Esophagus muscularis mucosa (tissue), 4 donors: ENCODE data around the gene IGFBP7. TPM values are rescaled to one million over a fixed set of nuclear protein-coding genes. Genes with fewer than 3 reads are reported as not detected.
A peak's percentile ranks its signal among the peaks of the same experiment; 100 is the strongest.

ENCODE experiments used
- DNase-seq: peaks from one replicate; pipeline ENCODE4 v3.0.0-alpha.2; 2017; ENCODE audit errors: extremely low spot score
- H3K27ac ChIP-seq, 4 donors: fragments of 200-600 bp; sonication (generic); replicated peaks in 1 of 4; 1 replicate in 3 of 4; 2 replicates in 1 of 4; pipeline ENCODE4 v1.5.1; 2016 to 2019; ENCODE audit warnings: mild to moderate bottlenecking in 1 of 4
- H3K27me3 ChIP-seq, 4 donors: fragments of 200-600 bp; sonication (generic); one replicate each; pipeline versions ENCODE4 v1.5.1 to v1.6.0; 2016 to 2019
- H3K36me3 ChIP-seq, 4 donors: fragments of 200-600 bp; sonication (generic); one replicate each; pipeline ENCODE4 v1.5.1; 2016 to 2019
- H3K4me1 ChIP-seq, 4 donors: fragments of 200-600 bp; sonication (generic); one replicate each; pipeline ENCODE4 v1.5.1; 2016 to 2019
- H3K4me3 ChIP-seq, 4 donors: fragments of 200-600 bp; sonication (generic); 1 replicate in 2 of 4; 2 replicates in 2 of 4; pipeline ENCODE4 v1.5.1; 2016 to 2019; ENCODE audit warnings: mild to moderate bottlenecking in 4 of 4, moderate library complexity in 1 of 4
- H3K9me3 ChIP-seq, 4 donors: fragments of 200-600 bp; sonication (generic); 1 replicate in 3 of 4; 2 replicates in 1 of 4; pipeline ENCODE4 v1.5.1; 2016 to 2019
- EP300 ChIP-seq: sonication (generic); formaldehyde crosslinking; IDR thresholded peaks from one replicate; pipeline ENCODE4 v1.6.1; 2017; ENCODE audit warnings: antibody characterized with exemption
- POLR2A ChIP-seq: fragments of 450-650 bp; IDR thresholded peaks from one replicate; pipeline ENCODE4 v1.6.1; 2017; ENCODE audit warnings: antibody characterized with exemption, moderate library complexity, mild to moderate bottlenecking, low read depth
- POLR2AphosphoS5 ChIP-seq, 2 donors: sonication (generic); formaldehyde crosslinking; IDR thresholded peaks; one replicate each; pipeline ENCODE4 v1.6.1; 2017; ENCODE audit warnings: antibody characterized with exemption in 2 of 2
- WGBS: methylation state at CpG from one replicate; pipeline ENCODE4 v1.1.5; 2018; 5-methylcytosine and 5-hydroxymethylcytosine counted together
- intact Hi-C: fragments of 100-400 bp; cut with DNase I; formaldehyde crosslinking; loops from one replicate; pipeline ENCODE4 v1.15.1; 2023
- total RNA-seq, 4 donors: library from RNA; depleted of rRNA; stranded (reverse); fragments of >200 nt; gene quantifications; one replicate each; pipeline versions ENCODE4 v1.1.0 to v1.2.1, GENCODE V29; 2016
- TF ChIP-seq, protein P1 (sequence below), 3 experiments: fragments of 200-600 bp in 2 of 3; fragments of 450-650 bp in 1 of 3; sonication (generic) in 2 of 3; IDR thresholded peaks; one replicate each; pipeline ENCODE4 v1.5.1; 2017 to 2019; ENCODE audit warnings: antibody characterized with exemption in 3 of 3, mild to moderate bottlenecking in 2 of 3, moderate library complexity in 1 of 3

IGFBP7 gene
- total RNA-seq, 4 donors from 2014 or later, result 712 to 1,070 (median 762) TPM

DNA sequence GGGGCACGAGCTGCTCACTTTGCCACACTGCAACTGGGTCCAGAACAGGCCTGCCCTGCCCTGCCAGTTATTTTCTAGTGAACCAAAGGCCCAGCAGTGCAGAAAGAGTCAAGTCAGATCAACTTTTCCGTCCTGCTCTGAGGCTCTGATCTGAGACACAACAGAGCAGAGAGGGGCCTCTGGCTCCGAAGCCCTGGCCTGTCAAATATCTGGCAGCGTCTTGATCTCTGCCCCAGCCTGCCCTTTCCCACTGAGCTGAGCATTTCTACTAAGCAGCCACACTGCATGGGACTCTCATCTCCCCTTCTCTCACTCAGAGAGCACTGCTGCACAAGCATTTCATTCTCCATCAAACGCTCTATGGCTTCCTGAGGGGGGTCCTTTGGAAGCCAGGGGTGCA lies 11.8 kb downstream of the IGFBP7 start:
- WGBS, result 27% methylated on average over 5 of the region's 5 CpGs
- H3K27ac ChIP-seq, result peak overlapping the region; percentile 68 to 98 (median 92)

DNA sequence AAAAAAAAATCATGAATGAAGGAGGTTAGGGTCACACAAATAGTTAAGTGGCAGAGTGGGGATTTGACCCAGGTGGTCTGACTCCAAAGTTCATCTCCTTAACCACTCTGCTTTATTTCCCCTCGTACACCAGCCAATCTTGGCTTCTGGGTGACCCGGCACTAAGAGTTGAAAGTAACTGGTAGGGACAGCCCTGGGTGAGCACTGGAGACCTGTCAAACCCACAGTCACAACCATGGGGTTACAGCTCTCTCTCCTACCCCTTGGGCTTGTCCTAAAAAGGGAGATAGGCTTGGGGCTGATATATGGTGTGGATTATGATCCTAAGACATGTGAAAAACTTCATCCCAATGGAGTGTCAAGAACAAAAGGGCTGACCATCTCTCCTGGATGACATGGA lies 12.5 kb downstream of the IGFBP7 start:
- intact Hi-C loops, result no loop called here

More for the DNA sequence above, 11.8 kb downstream of the IGFBP7 start:
- no peak for TF ChIP-seq EP300
- TF ChIP-seq POLR2AphosphoS5 (IDR thresholded peaks at IDR 0.05), result no peak
- TF ChIP-seq, protein P1, sequence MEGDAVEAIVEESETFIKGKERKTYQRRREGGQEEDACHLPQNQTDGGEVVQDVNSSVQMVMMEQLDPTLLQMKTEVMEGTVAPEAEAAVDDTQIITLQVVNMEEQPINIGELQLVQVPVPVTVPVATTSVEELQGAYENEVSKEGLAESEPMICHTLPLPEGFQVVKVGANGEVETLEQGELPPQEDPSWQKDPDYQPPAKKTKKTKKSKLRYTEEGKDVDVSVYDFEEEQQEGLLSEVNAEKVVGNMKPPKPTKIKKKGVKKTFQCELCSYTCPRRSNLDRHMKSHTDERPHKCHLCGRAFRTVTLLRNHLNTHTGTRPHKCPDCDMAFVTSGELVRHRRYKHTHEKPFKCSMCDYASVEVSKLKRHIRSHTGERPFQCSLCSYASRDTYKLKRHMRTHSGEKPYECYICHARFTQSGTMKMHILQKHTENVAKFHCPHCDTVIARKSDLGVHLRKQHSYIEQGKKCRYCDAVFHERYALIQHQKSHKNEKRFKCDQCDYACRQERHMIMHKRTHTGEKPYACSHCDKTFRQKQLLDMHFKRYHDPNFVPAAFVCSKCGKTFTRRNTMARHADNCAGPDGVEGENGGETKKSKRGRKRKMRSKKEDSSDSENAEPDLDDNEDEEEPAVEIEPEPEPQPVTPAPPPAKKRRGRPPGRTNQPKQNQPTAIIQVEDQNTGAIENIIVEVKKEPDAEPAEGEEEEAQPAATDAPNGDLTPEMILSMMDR (IDR thresholded peaks at IDR 0.05), result no peak
- no peak for TF ChIP-seq POLR2A
- DNase-seq, result no peak
- peaks cover 96 to 100% (median 98%) of the 10 kb centered on the region in 4 donors for H3K4me1 ChIP-seq
- H3K9me3 ChIP-seq, result no peaks in the 10 kb centered on the region
- no peak overlapping the region for H3K4me3 ChIP-seq
- intact Hi-C loops, result no loop called here
- H3K27me3 ChIP-seq, result no peaks in the 10 kb centered on the region
- H3K36me3 ChIP-seq, result no peaks in the 10 kb centered on the region

DNA sequence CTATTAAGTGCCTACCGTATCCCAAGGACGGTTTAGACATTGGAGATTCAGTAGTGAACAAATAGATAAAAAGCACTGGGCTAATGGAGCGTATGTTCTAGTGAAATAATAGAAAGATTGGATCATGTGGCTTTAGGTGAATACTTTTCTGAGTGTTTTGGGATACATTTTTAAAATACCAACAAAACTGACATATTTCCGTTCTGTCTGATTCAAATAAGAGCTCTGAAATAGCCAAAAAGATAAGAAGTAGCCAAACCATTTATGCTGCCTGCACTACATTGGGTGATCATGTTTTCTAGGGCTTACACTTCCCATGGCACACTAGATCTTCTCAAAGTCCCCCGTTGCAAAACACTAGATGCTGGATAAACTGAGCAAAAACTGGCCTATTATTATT lies 14.2 kb downstream of the IGFBP7 start:
- TF ChIP-seq POLR2A (no peak), POLR2AphosphoS5 (IDR thresholded peaks at IDR 0.05) (no peak), EP300 (no peak)
- Histone ChIP-seq H3K36me3 (peaks cover 0 to 7% (median 0%) of the 10 kb centered on the region in 4 donors), H3K27ac (peak overlapping the region in 2 of 4 donors; percentile 86 to 98), H3K9me3 (no peaks in the 10 kb centered on the region), H3K4me1 (peaks cover 80 to 94% (median 90%) of the 10 kb centered on the region in 4 donors), H3K4me3 (no peak overlapping the region), H3K27me3 (no peaks in the 10 kb centered on the region)
- intact Hi-C loops, result no loop called here
- no peak for DNase-seq
- 67% methylated on average over 5 of the region's 5 CpGs for WGBS

More for the DNA sequence above, 12.5 kb downstream of the IGFBP7 start:
- H3K4me1 ChIP-seq, result peaks cover 90 to 98% (median 96%) of the 10 kb centered on the region in 4 donors
- no peaks in the 10 kb centered on the region for H3K27me3 ChIP-seq
- TF ChIP-seq, protein P1 (IDR thresholded peaks at IDR 0.05), result no peak
- TF ChIP-seq POLR2A, result no peak
- no peak for TF ChIP-seq POLR2AphosphoS5 (IDR thresholded peaks at IDR 0.05)
- TF ChIP-seq EP300, result no peak
- H3K27ac ChIP-seq, result peak overlapping the region; percentile 68 to 98 (median 92)
- WGBS, result 80% methylated on average over 2 of the region's 2 CpGs
- H3K9me3 ChIP-seq, result no peaks in the 10 kb centered on the region
- H3K4me3 ChIP-seq, result no peak overlapping the region
- no peaks in the 10 kb centered on the region for H3K36me3 ChIP-seq
- no peak for DNase-seq

DNA sequence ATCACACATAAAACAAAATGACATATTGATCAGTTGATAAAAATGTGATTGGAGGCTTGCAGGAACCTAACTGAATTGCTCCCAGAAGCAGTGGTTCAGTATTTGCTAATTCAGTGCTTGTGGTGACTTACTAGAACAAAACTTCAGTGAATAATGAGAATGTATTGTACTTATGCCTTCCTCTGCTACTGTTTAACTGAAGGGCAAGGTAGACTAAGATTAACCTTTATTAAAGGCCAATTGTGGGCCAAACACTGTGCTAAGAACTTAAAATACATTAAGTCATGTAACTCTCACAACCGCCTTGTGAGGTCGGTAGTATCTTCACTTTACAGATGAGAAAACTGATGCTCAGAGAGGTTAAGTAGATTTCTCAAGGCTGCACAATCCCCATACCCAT lies 14.9 kb downstream of the IGFBP7 start:
- DNase-seq, result no peak
- intact Hi-C loops, result no loop called here
- Histone ChIP-seq H3K27me3 (no peaks in the 10 kb centered on the region), H3K4me1 (peaks cover 80 to 91% (median 86%) of the 10 kb centered on the region in 4 donors), H3K9me3 (no peaks in the 10 kb centered on the region), H3K27ac (peak overlapping the region in 3 of 4 donors; percentile 50 to 68 (median 60)), H3K4me3 (no peak overlapping the region), H3K36me3 (peaks cover 0 to 7% (median 3%) of the 10 kb centered on the region in 4 donors)
- WGBS, result 90% methylated on average over 2 of the region's 2 CpGs
- TF ChIP-seq POLR2A (no peak), POLR2AphosphoS5 (IDR thresholded peaks at IDR 0.05) (no peak), EP300 (no peak)

DNA sequence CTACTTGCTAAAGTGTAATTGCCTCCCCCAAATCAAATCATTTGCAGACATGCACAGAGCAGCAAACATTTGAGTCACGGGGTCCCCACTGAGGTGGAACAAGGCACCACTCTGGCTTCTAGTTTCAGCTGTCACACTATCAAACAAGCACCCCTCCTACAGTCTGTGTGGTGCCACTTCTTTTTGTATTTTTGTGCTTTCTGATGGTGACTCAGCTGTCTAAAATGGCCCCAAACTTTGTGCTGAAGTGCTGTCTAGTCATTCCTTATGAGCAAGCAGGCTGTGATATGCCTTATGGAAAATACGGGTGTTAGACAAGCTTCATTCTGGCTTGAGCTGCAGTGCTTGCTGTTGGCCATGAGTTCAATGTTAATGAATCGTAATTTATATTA lies 15.4 kb downstream of the IGFBP7 start:
- Histone ChIP-seq H3K9me3 (no peaks in the 10 kb centered on the region), H3K27ac (peak overlapping the region; percentile 31 to 68 (median 55)), H3K4me3 (no peak overlapping the region), H3K4me1 (peaks cover 80 to 90% (median 85%) of the 10 kb centered on the region in 4 donors), H3K36me3 (peaks cover 0 to 7% (median 4%) of the 10 kb centered on the region in 4 donors), H3K27me3 (no peaks in the 10 kb centered on the region)
- TF ChIP-seq EP300 (no peak), POLR2AphosphoS5 (IDR thresholded peaks at IDR 0.05) (no peak), POLR2A (no peak)
- TF ChIP-seq, protein P1 (IDR thresholded peaks at IDR 0.05), result no peak
- intact Hi-C loops, result no loop called here
- DNase-seq, result no peak
- 65% methylated on average over 3 of the region's 3 CpGs for WGBS
